Esophagus squamous epithelium (tissue), 5 donors: ENCODE data around the gene GRK2. TPM values are rescaled to one million over a fixed set of nuclear protein-coding genes. Genes with fewer than 3 reads are reported as not detected.
A peak's percentile ranks its signal among the peaks of the same experiment; 100 is the strongest.

Experiments used
- DNase-seq: peaks from one replicate; lab custom pipeline; 2025; lab: John Stamatoyannopoulos, UW
- H3K27ac ChIP-seq, 4 donors: fragments of 200-600 bp; sonication (generic); one replicate each; pipeline ENCODE4 v1.5.1; 2016 to 2019; ENCODE audit warnings: mild to moderate bottlenecking in 1 of 4
- H3K27me3 ChIP-seq, 4 donors: fragments of 200-600 bp; sonication (generic); 1 replicate in 3 of 4; 2 replicates in 1 of 4; pipeline versions ENCODE4 v1.5.1 to v1.6.0; 2017 to 2021; ENCODE audit warnings: antibody characterized with exemption in 1 of 4
- H3K36me3 ChIP-seq, 3 donors: fragments of 200-600 bp; sonication (generic); one replicate each; pipeline ENCODE4 v1.5.1; 2016 to 2019
- H3K4me1 ChIP-seq, 3 donors: fragments of 200-600 bp; sonication (generic); one replicate each; pipeline ENCODE4 v1.5.1; 2017 to 2019
- H3K4me3 ChIP-seq, 4 donors: fragments of 200-600 bp; sonication (generic); 1 replicate in 3 of 4; 2 replicates in 1 of 4; pipeline ENCODE4 v1.5.1; 2016 to 2019; ENCODE audit warnings: mild to moderate bottlenecking in 2 of 4, moderate library complexity in 1 of 4
- H3K9me3 ChIP-seq, 3 donors: fragments of 200-600 bp; sonication (generic); one replicate each; pipeline ENCODE4 v1.5.1; 2016 to 2019
- CTCF ChIP-seq, 6 experiments: fragments of 450-650 bp in 4 of 6; fragments of 200-600 bp in 2 of 6; sonication (generic) in 2 of 6; IDR thresholded peaks; one replicate each; pipeline ENCODE4 v1.5.1; 2016 to 2019; ENCODE audit warnings: antibody characterized with exemption in 6 of 6, mild to moderate bottlenecking in 4 of 6, moderate library complexity in 4 of 6
- POLR2A ChIP-seq, 4 donors: fragments of 450-650 bp; IDR thresholded peaks; one replicate each; pipeline ENCODE4 v1.6.1; 2017; ENCODE audit warnings: antibody characterized with exemption in 4 of 4, mild to moderate bottlenecking in 4 of 4, moderate library complexity in 3 of 4
- WGBS, 2 donors: methylation state at CpG; one replicate each; pipeline ENCODE4 v1.1.5; 2018; 5-methylcytosine and 5-hydroxymethylcytosine counted together
- intact Hi-C: fragments of 100-400 bp; cut with DNase I; formaldehyde crosslinking; loops from one replicate; pipeline ENCODE4 v1.15.0; 2022
- total RNA-seq, 4 donors: library from RNA; depleted of rRNA; stranded (reverse); fragments of >200 nt; gene quantifications; one replicate each; pipeline ENCODE4 v1.1.0, GENCODE V29; 2016
- donor health status: DM: yes; HTN: yes; CAD: no.

The GRK2 gene
- total RNA-seq, 4 donors from 2014 or later = 54.1 to 93.2 (median 68.5) TPM

- DNase-seq = no peak
- Histone ChIP-seq H3K27me3 (no peaks in the 10 kb centered on the region), H3K9me3 (no peaks in the 10 kb centered on the region), H3K4me3 (peak overlapping the region; percentile 56 to 88 (median 82)), H3K4me1 (peaks cover 30 to 59% (median 35%) of the 10 kb centered on the region in 3 donors), H3K36me3 (peaks cover 29 to 58% (median 40%) of the 10 kb centered on the region in 3 donors), H3K27ac (peak overlapping the region; percentile 90 to 95 (median 92))
- 0% methylated on average over 6 of the region's 43 CpGs; no CpG with 5 or more reads in 1 of the 2 donors for WGBS, 2 donors
- intact Hi-C loops = no loop called here
- TF ChIP-seq CTCF (IDR thresholded peaks at IDR 0.05) (no peak), POLR2A (IDR thresholded peaks at IDR 0.05) (no peak)
Measured at GRCh38 chr11:67303835-67304411, 37.6 kb downstream of the GRK2 start.

DNA sequence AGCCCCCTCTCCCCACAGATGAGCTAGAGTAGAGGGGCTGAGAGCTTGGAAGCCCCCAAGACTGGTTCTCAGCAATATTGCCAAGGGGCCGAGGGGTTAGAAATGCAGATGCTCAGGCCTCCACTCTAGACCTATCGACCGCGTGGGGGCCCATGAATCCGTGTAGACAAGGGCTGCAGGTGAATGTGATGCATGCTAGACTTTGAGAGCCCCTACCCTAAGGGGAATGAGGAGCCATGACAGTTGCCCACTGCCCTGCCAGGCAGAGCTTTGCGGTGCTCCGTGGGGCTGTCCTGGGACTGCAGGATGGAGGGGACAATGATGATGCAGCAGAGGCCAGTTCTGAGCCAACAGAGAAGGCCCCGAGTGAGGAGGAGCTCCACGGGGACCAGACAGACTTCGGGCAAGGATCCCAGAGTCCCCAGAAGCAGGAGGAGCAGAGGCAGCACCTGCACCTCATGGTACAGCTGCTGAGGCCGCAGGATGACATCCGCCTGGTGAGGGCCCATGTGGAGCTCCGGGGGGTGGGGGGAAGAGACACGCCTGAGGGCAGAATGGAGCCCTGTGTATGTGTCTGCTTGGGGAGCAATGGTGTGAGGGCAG lies 38.3 kb downstream of the GRK2 start:
- WGBS, 2 donors = 57 to 64% methylated on average over 6 to 10 of the region's 14 CpGs
- Histone ChIP-seq H3K9me3 (no peaks in the 10 kb centered on the region), H3K36me3 (peaks cover 22 to 58% (median 40%) of the 10 kb centered on the region in 3 donors), H3K4me3 (peak overlapping the region; percentile 56 to 88 (median 82)), H3K4me1 (peaks cover 35 to 65% (median 40%) of the 10 kb centered on the region in 3 donors), H3K27me3 (no peaks in the 10 kb centered on the region), H3K27ac (peak overlapping the region; percentile 90 to 95 (median 92))
- no peak for DNase-seq
- intact Hi-C loops = no loop called here
- no peak for TF ChIP-seq POLR2A (IDR thresholded peaks at IDR 0.05)
- TF ChIP-seq CTCF (IDR thresholded peaks at IDR 0.05) = no peak

GRCh38 chr11:67306769-67307544 lies 40.7 kb downstream of the GRK2 start:
- Histone ChIP-seq H3K9me3 (no peaks in the 10 kb centered on the region), H3K27ac (no peak overlapping the region), H3K27me3 (no peaks in the 10 kb centered on the region), H3K36me3 (peaks cover under 1 to 52% (median 27%) of the 10 kb centered on the region in 3 donors), H3K4me3 (no peak overlapping the region), H3K4me1 (peaks cover 42 to 76% (median 47%) of the 10 kb centered on the region in 3 donors)
- 80 to 94% methylated on average over 12 to 14 of the region's 19 CpGs for WGBS, 2 donors
- no peak for TF ChIP-seq POLR2A (IDR thresholded peaks at IDR 0.05)
- no peak for DNase-seq
- intact Hi-C loops = no loop called here

- peaks cover 41 to 76% (median 46%) of the 10 kb centered on the region in 3 donors for H3K4me1 ChIP-seq
- intact Hi-C loops = no loop called here
- H3K27me3 ChIP-seq = no peaks in the 10 kb centered on the region
- 86 to 96% methylated on average over 3 to 5 of the region's 12 CpGs for WGBS, 2 donors
- DNase-seq = no peak
- H3K36me3 ChIP-seq = peaks cover 0 to 52% (median 27%) of the 10 kb centered on the region in 3 donors
- H3K4me3 ChIP-seq = no peak overlapping the region
- TF ChIP-seq POLR2A (IDR thresholded peaks at IDR 0.05) = no peak
- TF ChIP-seq CTCF (IDR thresholded peaks at IDR 0.05) = no peak
- H3K9me3 ChIP-seq = no peaks in the 10 kb centered on the region
- no peak overlapping the region for H3K27ac ChIP-seq
Measured at GRCh38 chr11:67307545-67308001, 41.3 kb downstream of the GRK2 start.

DNA sequence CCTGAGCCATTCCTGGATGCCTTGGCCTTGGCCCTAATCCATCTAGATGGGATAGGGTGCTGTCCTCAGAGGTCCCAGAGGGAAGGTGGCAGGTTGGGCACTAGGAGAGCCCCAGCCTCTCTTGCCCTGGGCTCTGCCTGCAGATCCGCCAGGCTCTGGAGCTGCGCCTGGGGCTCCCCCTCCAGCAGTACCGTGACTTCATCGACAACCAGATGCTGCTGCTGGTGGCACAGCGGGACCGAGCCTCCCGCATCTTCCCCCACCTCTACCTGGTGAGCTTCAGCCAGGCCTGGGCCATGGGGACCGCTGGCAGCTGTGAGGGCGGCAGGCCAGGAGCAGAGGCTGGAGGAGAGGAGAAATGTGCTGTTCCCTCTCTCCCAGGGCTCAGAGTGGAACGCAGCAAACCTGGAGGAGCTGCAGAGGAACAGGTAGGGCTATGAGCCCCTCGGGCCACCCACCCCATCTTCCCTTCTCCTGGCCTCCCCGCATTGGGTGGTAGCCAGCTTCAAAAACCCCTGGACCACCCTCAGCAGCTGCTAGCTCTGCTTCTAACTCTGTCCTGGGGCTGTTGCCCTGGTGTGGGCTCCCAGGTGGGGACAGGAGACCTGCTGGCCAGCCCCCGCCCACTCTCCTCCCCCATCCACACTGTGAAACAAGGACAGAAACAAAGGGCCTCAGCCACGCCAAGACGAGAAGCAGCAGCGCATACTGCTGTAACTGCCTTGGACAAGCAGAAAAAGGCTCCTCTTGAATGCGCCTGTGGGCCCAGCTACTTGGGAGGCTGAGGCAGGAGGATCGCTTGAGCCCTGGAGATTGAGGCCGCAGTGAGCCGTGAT lies 42.0 kb downstream of the GRK2 start:
- Histone ChIP-seq H3K9me3 (no peaks in the 10 kb centered on the region), H3K36me3 (peaks cover 0 to 52% (median 27%) of the 10 kb centered on the region in 3 donors), H3K4me1 (peaks cover 41 to 77% (median 46%) of the 10 kb centered on the region in 3 donors), H3K4me3 (no peak overlapping the region), H3K27ac (peak overlapping the region in 2 of 4 donors; percentile 96 to 99), H3K27me3 (no peaks in the 10 kb centered on the region)
- DNase-seq = no peak
- WGBS, 2 donors = 80 to 90% methylated on average over 3 to 7 of the region's 20 CpGs
- intact Hi-C loops = no loop called here
- TF ChIP-seq POLR2A (IDR thresholded peaks at IDR 0.05) (no peak), CTCF (IDR thresholded peaks at IDR 0.05) (no peak)
